ENCODE measurements around the gene KLK6.

The KLK6 gene

DNA sequence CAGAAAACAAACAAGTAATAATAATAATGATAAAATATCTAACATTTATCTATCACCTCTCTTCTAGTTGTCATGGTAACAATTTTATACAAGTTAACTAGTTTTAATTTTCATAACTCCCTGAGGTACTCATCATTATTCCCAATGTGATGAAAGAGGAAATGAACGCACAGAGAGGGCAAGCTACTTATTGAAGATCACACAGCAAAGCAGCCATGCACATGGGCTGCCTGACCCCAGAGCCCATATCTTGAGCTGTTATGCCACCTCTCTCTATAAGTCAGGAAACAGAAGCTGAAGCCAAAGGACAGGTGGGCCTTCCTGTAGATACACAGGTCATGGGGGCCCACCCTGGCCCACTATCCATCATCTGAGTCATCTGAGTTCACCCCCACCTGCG, 53.3 kb downstream of the KLK6 start:
- H3K23ac ChIP-seq (ENCODE audit: low read length) = no peak overlapping the region
- H3K27me3 ChIP-seq (ENCODE audit: insufficient read depth, low read length) = peaks cover 19% of the 10 kb centered on the region
- no peak overlapping the region for H2AFZ ChIP-seq (ENCODE audit: insufficient read depth, low read length, poor library complexity)
- peaks cover 2% of the 10 kb centered on the region for H3K9me3 ChIP-seq (ENCODE audit: insufficient read depth, low read depth, low read length)
- no peak for DNase-seq
- H3K4me1 ChIP-seq (ENCODE audit: control insufficient read depth in 1 of 2, insufficient read depth in 2 of 2, low read length in 2 of 2) = no peaks in the 10 kb centered on the region
- no peak overlapping the region for H3K14ac ChIP-seq (ENCODE audit: low read length)
- H3K18ac ChIP-seq (ENCODE audit: low read length) = no peak overlapping the region
- H3K4me2 ChIP-seq (ENCODE audit: low read length) = no peak overlapping the region
- no peak overlapping the region for H3K9ac ChIP-seq (ENCODE audit: low read length)
- H3K27ac ChIP-seq (ENCODE audit: low read depth, low read length) = no peak overlapping the region
- H2BK120ac ChIP-seq (ENCODE audit: insufficient read depth, low read length, poor library complexity) = no peak overlapping the region
- no peak overlapping the region for H3K4me3 ChIP-seq (ENCODE audit: low read depth, low read length)
- no peak overlapping the region for H2BK12ac ChIP-seq (ENCODE audit: low read length)
- no peaks in the 10 kb centered on the region for H3K79me1 ChIP-seq (ENCODE audit: low read length)
- H4K12ac ChIP-seq (ENCODE audit: low read depth, low read length) = no peak overlapping the region
- H4K8ac ChIP-seq (ENCODE audit: low read depth, low read length) = no peak overlapping the region
- no peak overlapping the region for H2AK5ac ChIP-seq (ENCODE audit: low read length)
- H3K79me2 ChIP-seq (ENCODE audit: control insufficient read depth, insufficient read depth, low read length, poor library complexity) = no peaks in the 10 kb centered on the region
- no CpG with 5 or more reads among the region's 2 CpGs for WGBS (ENCODE audit: extremely low coverage, insufficient coverage, insufficient read length)
- no peak overlapping the region for H3K4ac ChIP-seq (ENCODE audit: low read depth, low read length)
- H4K91ac ChIP-seq (ENCODE audit: low read depth, low read length) = no peak overlapping the region
- H3K36me3 ChIP-seq (ENCODE audit: control insufficient read depth in 1 of 2, insufficient read depth in 2 of 2, low read length in 2 of 2) = no peaks in the 10 kb centered on the region
- H2BK5ac ChIP-seq (ENCODE audit: low read depth, low read length, poor library complexity) = no peak overlapping the region

DNA sequence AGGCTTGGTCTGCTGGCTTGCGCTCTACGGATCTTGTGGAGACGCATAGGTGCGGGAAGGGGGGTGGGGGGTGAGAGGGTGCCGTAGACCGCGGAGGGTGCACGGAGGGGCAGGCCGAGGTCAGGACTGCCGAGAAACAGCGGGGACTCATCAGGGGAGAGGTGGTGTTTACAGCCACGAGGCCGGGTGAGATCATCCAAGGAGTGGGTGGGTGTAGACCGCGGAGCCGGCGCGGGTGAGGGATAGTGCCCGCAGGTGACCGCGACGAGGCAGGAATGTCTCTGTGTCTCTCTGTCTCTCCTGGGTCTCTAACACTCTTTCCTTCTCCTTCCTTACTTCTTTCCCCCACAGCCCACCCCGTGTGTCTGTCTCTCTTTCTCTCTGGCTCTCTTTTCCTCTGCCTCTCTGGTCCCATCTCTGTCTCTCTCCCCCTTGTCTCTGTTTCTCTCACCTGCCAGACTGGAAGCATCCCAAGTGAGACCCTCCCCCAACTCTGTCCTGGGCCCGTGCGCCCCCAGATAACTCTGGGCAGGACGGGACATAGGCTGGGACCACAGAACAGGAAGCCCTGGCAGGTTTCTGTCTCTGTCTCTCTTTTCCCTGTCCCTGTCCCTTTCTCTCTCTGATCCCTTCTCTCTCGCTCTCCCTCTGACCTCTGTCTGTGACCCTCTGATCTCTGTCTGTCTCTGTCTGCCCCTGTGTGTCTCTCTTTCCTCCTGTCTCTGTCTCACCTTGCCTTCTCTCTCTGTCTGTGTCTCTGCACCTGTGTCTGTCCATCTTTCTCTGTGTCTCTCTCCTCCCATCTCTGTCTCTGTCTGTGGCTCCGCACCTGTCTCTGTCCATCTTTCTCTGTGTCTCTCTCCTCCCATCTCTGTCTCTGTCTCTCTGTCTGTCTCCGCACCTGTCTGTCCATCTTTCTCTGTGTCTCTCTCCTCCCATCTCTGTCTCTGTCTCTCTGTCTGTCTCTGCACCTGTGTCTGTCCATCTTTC, 56.4 kb downstream of the KLK6 start:
- H3K4me3 ChIP-seq (ENCODE audit: low read depth, low read length) = no peak overlapping the region
- no peak overlapping the region for H3K23ac ChIP-seq (ENCODE audit: low read length)
- H2AFZ ChIP-seq (ENCODE audit: insufficient read depth, low read length, poor library complexity) = no peak overlapping the region
- no peak overlapping the region for H3K18ac ChIP-seq (ENCODE audit: low read length)
- peaks cover 21% of the 10 kb centered on the region for H3K27me3 ChIP-seq (ENCODE audit: insufficient read depth, low read length)
- WGBS (ENCODE audit: extremely low coverage, insufficient coverage, insufficient read length) = no CpG with 5 or more reads among the region's 29 CpGs
- peaks cover 14% of the 10 kb centered on the region for H3K9me3 ChIP-seq (ENCODE audit: insufficient read depth, low read depth, low read length)
- H3K9ac ChIP-seq (ENCODE audit: low read length) = no peak overlapping the region
- H3K79me2 ChIP-seq (ENCODE audit: control insufficient read depth, insufficient read depth, low read length, poor library complexity) = no peaks in the 10 kb centered on the region
- H3K14ac ChIP-seq (ENCODE audit: low read length) = no peak overlapping the region
- no peak for DNase-seq
- H3K36me3 ChIP-seq (ENCODE audit: control insufficient read depth in 1 of 2, insufficient read depth in 2 of 2, low read length in 2 of 2) = no peaks in the 10 kb centered on the region
- H2BK120ac ChIP-seq (ENCODE audit: insufficient read depth, low read length, poor library complexity) = no peak overlapping the region
- peaks cover 0 to 4% of the 10 kb centered on the region in 2 experiments for H3K4me1 ChIP-seq (ENCODE audit: control insufficient read depth in 1 of 2, insufficient read depth in 2 of 2, low read length in 2 of 2)
- no peaks in the 10 kb centered on the region for H3K79me1 ChIP-seq (ENCODE audit: low read length)
- H3K4ac ChIP-seq (ENCODE audit: low read depth, low read length) = no peak overlapping the region
- H2BK5ac ChIP-seq (ENCODE audit: low read depth, low read length, poor library complexity) = no peak overlapping the region
- H4K8ac ChIP-seq (ENCODE audit: low read depth, low read length) = no peak overlapping the region
- H3K27ac ChIP-seq (ENCODE audit: low read depth, low read length) = no peak overlapping the region
- no peak overlapping the region for H3K4me2 ChIP-seq (ENCODE audit: low read length)
- H4K91ac ChIP-seq (ENCODE audit: low read depth, low read length) = no peak overlapping the region
- no peak overlapping the region for H4K12ac ChIP-seq (ENCODE audit: low read depth, low read length)
- H2AK5ac ChIP-seq (ENCODE audit: low read length) = no peak overlapping the region
- H2BK12ac ChIP-seq (ENCODE audit: low read length) = no peak overlapping the region

DNA sequence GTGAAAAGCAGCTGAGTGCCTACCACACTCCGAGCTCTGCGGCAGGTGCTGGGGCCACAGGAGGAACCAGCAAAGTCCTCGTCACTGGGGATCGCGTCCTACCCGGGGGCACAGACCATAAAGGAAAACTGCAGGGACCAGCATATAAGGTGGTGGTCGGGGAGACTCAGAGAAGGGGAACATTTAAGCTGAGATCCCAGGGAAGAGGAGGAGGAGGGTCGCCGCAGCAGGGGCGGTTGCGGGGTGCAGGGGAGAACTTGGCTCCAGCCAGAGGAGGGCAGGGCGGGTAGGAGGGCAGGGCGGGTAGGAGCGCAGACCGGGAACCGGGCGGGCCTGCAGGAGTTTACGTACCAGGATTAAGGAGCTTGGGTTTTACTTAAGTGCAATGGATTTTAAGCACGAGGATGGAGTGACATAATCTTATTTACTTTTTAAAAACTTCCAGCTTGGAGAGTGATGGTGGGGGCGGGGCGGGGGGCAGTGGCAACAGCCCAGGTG, 57.2 kb downstream of the KLK6 start:
- no peak overlapping the region for H4K91ac ChIP-seq (ENCODE audit: low read depth, low read length)
- H3K27me3 ChIP-seq (ENCODE audit: insufficient read depth, low read length) = peaks cover 21% of the 10 kb centered on the region
- H2AFZ ChIP-seq (ENCODE audit: insufficient read depth, low read length, poor library complexity) = no peak overlapping the region
- H4K12ac ChIP-seq (ENCODE audit: low read depth, low read length) = no peak overlapping the region
- no peak overlapping the region for H3K27ac ChIP-seq (ENCODE audit: low read depth, low read length)
- DNase-seq = no peak
- no peak overlapping the region for H2BK5ac ChIP-seq (ENCODE audit: low read depth, low read length, poor library complexity)
- H4K8ac ChIP-seq (ENCODE audit: low read depth, low read length) = no peak overlapping the region
- H3K36me3 ChIP-seq (ENCODE audit: control insufficient read depth in 1 of 2, insufficient read depth in 2 of 2, low read length in 2 of 2) = no peaks in the 10 kb centered on the region
- H3K4me3 ChIP-seq (ENCODE audit: low read depth, low read length) = no peak overlapping the region
- H3K23ac ChIP-seq (ENCODE audit: low read length) = no peak overlapping the region
- H3K9ac ChIP-seq (ENCODE audit: low read length) = no peak overlapping the region
- peaks cover 0 to 4% of the 10 kb centered on the region in 2 experiments for H3K4me1 ChIP-seq (ENCODE audit: control insufficient read depth in 1 of 2, insufficient read depth in 2 of 2, low read length in 2 of 2)
- no peaks in the 10 kb centered on the region for H3K79me1 ChIP-seq (ENCODE audit: low read length)
- H3K14ac ChIP-seq (ENCODE audit: low read length) = no peak overlapping the region
- H2AK5ac ChIP-seq (ENCODE audit: low read length) = no peak overlapping the region
- no peak overlapping the region for H2BK12ac ChIP-seq (ENCODE audit: low read length)
- no CpG with 5 or more reads among the region's 21 CpGs for WGBS (ENCODE audit: extremely low coverage, insufficient coverage, insufficient read length)
- no peak overlapping the region for H3K4me2 ChIP-seq (ENCODE audit: low read length)
- no peak overlapping the region for H3K4ac ChIP-seq (ENCODE audit: low read depth, low read length)
- no peaks in the 10 kb centered on the region for H3K79me2 ChIP-seq (ENCODE audit: control insufficient read depth, insufficient read depth, low read length, poor library complexity)
- H3K18ac ChIP-seq (ENCODE audit: low read length) = no peak overlapping the region
- H2BK120ac ChIP-seq (ENCODE audit: insufficient read depth, low read length, poor library complexity) = no peak overlapping the region
- peaks cover 14% of the 10 kb centered on the region for H3K9me3 ChIP-seq (ENCODE audit: insufficient read depth, low read depth, low read length)

DNA sequence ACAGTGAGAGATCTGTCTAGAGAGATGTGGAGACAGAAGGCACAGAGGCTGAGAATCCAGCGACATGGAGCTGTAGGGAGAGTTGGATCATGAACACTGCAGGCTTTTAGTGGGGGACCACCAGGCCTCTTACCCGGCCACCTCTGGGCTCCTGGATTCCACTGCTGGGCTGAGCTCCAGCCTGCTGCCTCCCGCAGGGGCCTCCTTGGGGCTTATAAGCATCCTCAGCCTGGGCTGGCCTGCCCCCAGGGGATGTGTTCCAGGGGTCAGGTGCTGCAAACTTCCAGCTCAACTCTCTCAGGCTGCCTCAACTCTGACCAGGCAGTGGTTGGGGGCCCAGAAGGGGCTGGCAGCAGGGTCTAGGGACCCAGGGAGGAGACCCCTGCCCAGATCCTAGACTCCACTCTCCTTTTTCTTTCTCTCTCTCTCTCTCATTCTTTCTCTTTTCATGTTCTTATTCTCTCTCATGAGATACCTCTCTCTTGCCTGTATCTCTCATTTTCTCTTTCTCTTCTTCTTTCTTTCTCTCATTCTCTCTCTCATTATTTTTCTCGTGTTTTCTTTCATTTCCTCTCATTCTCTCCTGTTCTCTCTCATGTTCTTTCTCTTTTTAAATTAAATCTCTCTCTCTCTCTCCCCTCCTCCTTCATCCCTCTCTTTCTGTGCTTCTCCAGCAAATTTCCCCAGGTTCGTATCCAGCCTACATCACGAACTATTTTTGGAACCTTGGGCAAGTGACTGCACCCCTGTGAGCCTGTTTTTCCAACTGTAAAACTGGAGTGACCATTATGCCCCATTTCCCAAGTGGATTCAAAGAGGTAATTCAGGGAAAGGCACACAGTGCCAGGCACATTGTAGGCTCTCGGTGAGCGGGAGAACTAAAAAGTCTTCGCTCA, 57.9 kb downstream of the KLK6 start, which contains the start of gene KLK4:
TSS of gene KLK4 (minus strand) at position 190 of the 896 bp plus-strand sequence. CDS start 657 bp downstream, outside the sequence.
- peaks cover 0 to 4% of the 10 kb centered on the region in 2 experiments for H3K4me1 ChIP-seq (ENCODE audit: control insufficient read depth in 1 of 2, insufficient read depth in 2 of 2, low read length in 2 of 2)
- WGBS (ENCODE audit: extremely low coverage, insufficient coverage, insufficient read length) = 100% methylated on average over 1 of the region's 9 CpGs
- no peak within 1 kb of the TSS for H3K18ac ChIP-seq (ENCODE audit: low read length)
- H3K9me3 ChIP-seq (ENCODE audit: insufficient read depth, low read depth, low read length) = peaks cover 14% of the 10 kb centered on the region
- no peak within 1 kb of the TSS for H3K9ac ChIP-seq (ENCODE audit: low read length)
- no peak within 1 kb of the TSS for H2BK120ac ChIP-seq (ENCODE audit: insufficient read depth, low read length, poor library complexity)
- H3K23ac ChIP-seq (ENCODE audit: low read length) = no peak within 1 kb of the TSS
- no peak within 1 kb of the TSS for H3K4me2 ChIP-seq (ENCODE audit: low read length)
- no peak within 1 kb of the TSS for H3K14ac ChIP-seq (ENCODE audit: low read length)
- no peak for DNase-seq
- no peaks in the 10 kb centered on the region for H3K79me1 ChIP-seq (ENCODE audit: low read length)
- H3K27me3 ChIP-seq (ENCODE audit: insufficient read depth, low read length) = peaks cover 23% of the 10 kb centered on the region
- no peaks in the 10 kb centered on the region for H3K79me2 ChIP-seq (ENCODE audit: control insufficient read depth, insufficient read depth, low read length, poor library complexity)
- H4K8ac ChIP-seq (ENCODE audit: low read depth, low read length) = no peak within 1 kb of the TSS
- H3K27ac ChIP-seq (ENCODE audit: low read depth, low read length) = no peak within 1 kb of the TSS
- no peak within 1 kb of the TSS for H2AFZ ChIP-seq (ENCODE audit: insufficient read depth, low read length, poor library complexity)
- no peak within 1 kb of the TSS for H2BK5ac ChIP-seq (ENCODE audit: low read depth, low read length, poor library complexity)
- H3K36me3 ChIP-seq (ENCODE audit: control insufficient read depth in 1 of 2, insufficient read depth in 2 of 2, low read length in 2 of 2) = no peaks in the 10 kb centered on the region
- H4K12ac ChIP-seq (ENCODE audit: low read depth, low read length) = no peak within 1 kb of the TSS
- no peak within 1 kb of the TSS for H3K4ac ChIP-seq (ENCODE audit: low read depth, low read length)
- H2BK12ac ChIP-seq (ENCODE audit: low read length) = no peak within 1 kb of the TSS
- H4K91ac ChIP-seq (ENCODE audit: low read depth, low read length) = no peak within 1 kb of the TSS
- no peak within 1 kb of the TSS for H3K4me3 ChIP-seq (ENCODE audit: low read depth, low read length)
- no peak within 1 kb of the TSS for H2AK5ac ChIP-seq (ENCODE audit: low read length)

Data from trophoblast cell (in vitro differentiated cells and primary cell).